HL-60 (cell line): Measurements from ENCODE around the gene KIAA1217.

ENCODE experiments used
- CTCF ChIP-seq: IDR thresholded peaks from one replicate; pipeline ENCODE4 v1.5.1; 2011; ENCODE audit warnings: low read length, control low read depth, inconsistent platforms; ENCODE audit not compliant: insufficient read depth
- GABPA ChIP-seq: IDR thresholded peaks from 2 replicates; pipeline ENCODE4 v1.6.1; 2012; ENCODE audit warnings: low read depth
- POLR2AphosphoS5 ChIP-seq: IDR thresholded peaks from 2 replicates; pipeline ENCODE4 v1.6.1; 2012; ENCODE audit warnings: low read depth
- REST ChIP-seq: IDR thresholded peaks from 2 replicates; pipeline ENCODE4 v1.6.1; 2012; ENCODE audit warnings: low read depth; ENCODE audit not compliant: insufficient replicate concordance
- SPI1 ChIP-seq: IDR thresholded peaks from 2 replicates; pipeline ENCODE4 v1.6.1; 2012; ENCODE audit warnings: low read depth, mild to moderate bottlenecking, borderline replicate concordance

GRCh38 chr10:24433705-24434104 is 224.8 kb downstream of the KIAA1217 start:
- TF ChIP-seq CTCF (no peak), POLR2AphosphoS5 (no peak), GABPA (no peak), REST (no peak), SPI1 (no peak)
